D721Med (cell line): ENCODE measurements around the gene HOXB7.

Source experiments
- DNase-seq: peaks from one replicate; pipeline ENCODE4 v3.0.0; 2011; ENCODE audit warnings: low spot score; ENCODE audit not compliant: insufficient read length
- FAIRE-seq: peaks from 2 replicates; lab custom pipeline; 2011; peaks lifted over from hg19 to GRCh38; lab: Jason Lieb, UNC
- CTCF ChIP-seq: IDR thresholded peaks from 2 replicates; pipeline ENCODE4 v1.5.1; 2012; ENCODE audit warnings: mild to moderate bottlenecking, control low read depth; ENCODE audit not compliant: insufficient read depth; ENCODE audit errors: missing control alignments

The HOXB7 gene

DNA sequence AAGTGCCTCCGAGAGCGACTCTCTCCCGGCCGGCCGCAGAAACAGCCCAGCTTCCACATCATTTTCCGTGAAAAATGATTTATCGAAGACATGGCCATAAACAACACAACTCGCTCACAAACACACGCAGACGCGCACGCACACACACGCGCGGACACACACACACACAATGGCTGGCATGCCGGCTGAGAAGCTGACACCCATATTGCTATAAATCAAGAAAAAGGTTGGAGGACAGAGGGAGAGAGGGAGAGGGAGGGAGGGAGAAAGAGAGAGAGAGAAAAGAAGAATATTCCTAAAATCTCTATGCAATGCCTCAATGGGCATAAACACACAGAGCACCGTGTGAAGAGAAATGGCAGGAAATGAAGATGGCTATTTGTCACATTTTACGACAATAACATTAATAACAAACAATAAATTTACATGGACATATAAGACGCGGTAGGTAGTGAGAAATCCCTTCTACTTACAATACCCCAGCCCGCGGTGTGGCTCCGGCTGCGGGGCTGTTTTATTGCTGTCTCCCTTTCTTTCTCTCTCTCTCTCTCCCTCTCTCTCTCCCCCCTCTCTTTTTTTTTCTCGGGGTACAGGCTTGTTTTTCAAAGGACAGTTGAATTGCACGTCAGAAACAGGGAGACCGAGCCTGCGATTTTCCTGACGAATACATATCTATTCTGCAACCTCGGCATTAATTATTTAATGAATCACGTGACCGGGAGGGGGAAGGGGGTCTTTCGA, 42.1 kb downstream of the HOXB7 start:
- TF ChIP-seq CTCF: no peak
- FAIRE-seq: no peak
- no peak for DNase-seq

GRCh38 chr17:48567646-48568354, 43.0 kb downstream of the HOXB7 start:
- DNase-seq (no peak), FAIRE-seq (no peak)
- TF ChIP-seq CTCF: no peak

DNA sequence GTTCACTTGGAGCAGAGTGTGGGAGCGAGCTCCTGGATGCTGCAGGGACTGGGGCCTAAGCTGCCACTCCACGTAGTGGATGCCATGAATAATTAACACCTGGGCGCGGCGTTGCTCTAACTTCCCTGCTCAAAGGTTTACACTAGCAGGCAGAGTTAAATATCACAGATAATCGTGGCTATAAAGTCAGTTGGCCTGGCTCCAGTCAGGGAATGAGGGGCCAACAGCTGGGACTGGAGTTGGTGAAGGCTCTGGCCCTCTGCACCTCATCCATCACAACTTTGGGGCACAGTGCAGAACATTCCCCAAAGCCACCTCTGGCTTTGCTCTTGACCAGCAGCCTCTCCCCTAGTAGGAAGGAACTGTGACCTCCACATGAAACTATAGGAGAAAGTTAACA, 43.6 kb downstream of the HOXB7 start:
- no peak for FAIRE-seq
- no peak for TF ChIP-seq CTCF
- no peak for DNase-seq

- DNase-seq: no peak
- no peak for FAIRE-seq
- no peak for TF ChIP-seq CTCF
Measured at GRCh38 chr17:48566717-48567116, 44.1 kb downstream of the HOXB7 start.

- DNase-seq: no peak
- no peak for TF ChIP-seq CTCF
- FAIRE-seq: no peak
Measured at GRCh38 chr17:48565925-48566710, 44.7 kb downstream of the HOXB7 start.

DNA sequence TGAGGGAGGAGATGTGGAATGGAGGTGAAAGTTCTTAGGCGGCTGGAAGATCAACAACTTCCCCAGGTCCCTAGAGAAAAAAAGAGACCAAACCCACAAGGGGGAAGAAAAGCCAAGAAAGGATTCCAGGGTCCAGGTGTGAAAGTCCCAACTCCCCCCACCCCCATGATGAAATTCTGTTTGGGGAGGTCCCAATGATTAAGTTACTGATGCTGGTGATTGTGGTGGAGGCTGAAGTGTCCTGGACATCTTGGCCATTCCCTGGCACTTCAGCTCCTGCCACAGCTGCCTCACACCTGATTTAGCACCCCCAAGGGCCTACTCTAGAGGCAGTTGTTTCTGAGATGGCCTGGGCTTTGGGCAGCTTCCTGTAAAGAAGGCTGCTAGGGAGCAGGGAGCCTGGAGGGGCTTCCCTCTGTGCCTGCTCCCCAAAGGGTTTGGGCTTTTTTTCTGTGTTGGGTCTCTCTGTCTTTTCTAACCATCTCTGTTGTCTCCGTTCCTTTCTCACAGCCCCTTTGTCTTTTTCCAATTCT, 45.7 kb downstream of the HOXB7 start:
- TF ChIP-seq CTCF: no peak
- FAIRE-seq (no peak), DNase-seq (no peak)
